Kidney (tissue), 14 donors: ENCODE data around the gene STK35. TPM values are rescaled to one million over a fixed set of nuclear protein-coding genes. Genes with fewer than 3 reads are reported as not detected.

Experiments
- DNase-seq, 5 donors: peaks; one replicate each; pipeline ENCODE4 v3.0.0-alpha.2; 2013 to 2020
- FAIRE-seq: peaks from 2 replicates; lab custom pipeline; 2012; peaks lifted over from hg19 to GRCh38; lab: Jason Lieb, UNC
- H3K27ac ChIP-seq, 2 donors: one replicate each; pipeline ENCODE4 v1.7.0; 2013; ENCODE audit warnings: low read depth in 2 of 2, low read length in 2 of 2, inconsistent platforms in 1 of 2
- H3K27me3 ChIP-seq: one replicate; pipeline ENCODE4 v1.7.1; 2013; ENCODE audit warnings: low read length, inconsistent platforms; ENCODE audit not compliant: control insufficient read depth, insufficient read depth
- H3K36me3 ChIP-seq, 3 donors: one replicate each; pipeline versions ENCODE4 v1.7.0 to v1.7.1; 2013; ENCODE audit warnings: low read length in 3 of 3, control low read depth in 1 of 3, inconsistent platforms in 1 of 3; ENCODE audit not compliant: insufficient read depth in 3 of 3, control insufficient read depth in 2 of 3
- H3K4me1 ChIP-seq, 3 donors: one replicate each; pipeline versions ENCODE4 v1.7.0 to v1.7.1; 2013; ENCODE audit warnings: low read length in 3 of 3, inconsistent platforms in 1 of 3, low read depth in 1 of 3; ENCODE audit not compliant: control insufficient read depth in 2 of 3, insufficient read depth in 2 of 3
- H3K4me3 ChIP-seq, 3 donors: one replicate each; pipeline versions ENCODE4 v1.7.0 to v1.8.1; 2013; ENCODE audit warnings: low read length in 3 of 3, control low read depth in 1 of 3, inconsistent platforms in 1 of 3
- H3K9ac ChIP-seq, 3 donors: one replicate each; pipeline versions ENCODE4 v1.7.0 to v1.7.1; 2013; ENCODE audit warnings: low read length in 3 of 3, control low read depth in 1 of 3, inconsistent platforms in 1 of 3
- H3K9me3 ChIP-seq, 3 donors: one replicate each; pipeline versions ENCODE4 v1.7.0 to v1.7.1; 2013; ENCODE audit warnings: low read length in 3 of 3, control low read depth in 1 of 3, inconsistent platforms in 1 of 3; ENCODE audit not compliant: control insufficient read depth in 2 of 3, insufficient read depth in 1 of 3
- intact Hi-C: fragments of 100-400 bp; cut with DNase I; formaldehyde crosslinking; loops from one replicate; pipeline ENCODE4 v1.11.1; 2022
- polyA plus RNA-seq: library from polyadenylated mRNA; stranded (reverse); fragments of 350-450 nt; fragmentation: Illumina TruSeq; extraction: RNeasy Lipid Tissue Mini Kit (QIAGEN cat#74804); gene quantifications from one replicate; pipeline ENCODE4 v1.2.3, GENCODE V29; 2014; ENCODE audit warnings: low read depth, low replicate concordance; ENCODE audit not compliant: insufficient read depth
- total RNA-seq: library from RNA; stranded (reverse); fragmentation: NEBNext Ultra II Directional; extraction: Animal tissue kit (Norgen Biotek cat#: 25700); gene quantifications from one replicate; pipeline ENCODE4 v1.2.1, GENCODE V29; 2021
- TF ChIP-seq, protein P1 (sequence below): IDR thresholded peaks from 3 replicates; pipeline ENCODE4 v1.5.1; 2012; ENCODE audit warnings: mild to moderate bottlenecking, moderate library complexity, borderline replicate concordance; ENCODE audit not compliant: insufficient read depth; ENCODE audit errors: extremely low read depth
- donor health status: control.
- donor health status: control.
- donor health status: control.
- donor health status: control.
- donor health status: control.
- donor health status: DM: yes; HTN: yes; CAD: no.
- donor health status: Normal renal cell carcinoma (clear cell type).

The STK35 gene
- total and polyA plus RNA-seq, 2 donors from 2014 or later, result 3.7 to 16.5 TPM

DNA sequence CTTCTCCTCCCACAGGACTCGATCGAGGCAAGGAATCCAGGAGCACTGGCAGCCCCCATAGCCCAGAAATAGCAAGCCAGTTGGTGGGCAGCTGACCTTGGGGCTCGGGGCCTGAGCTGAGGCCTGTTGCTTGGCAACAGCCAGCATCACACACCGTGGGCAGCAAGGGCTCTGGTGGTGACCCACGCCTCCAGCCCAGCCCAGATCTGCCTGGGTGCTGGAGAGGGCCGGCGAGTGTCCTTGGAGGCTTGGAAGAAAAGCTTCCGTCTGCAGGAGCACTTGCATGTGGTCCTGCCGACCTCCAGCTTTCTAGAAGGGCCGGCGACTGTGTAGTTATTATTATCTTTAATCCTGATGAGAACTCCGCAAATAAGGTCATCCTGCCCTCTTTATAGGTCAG, 67.3 kb downstream of the STK35 start:
- intact Hi-C loops, result no loop called here
- no peak overlapping the region for H3K9ac ChIP-seq

DNA sequence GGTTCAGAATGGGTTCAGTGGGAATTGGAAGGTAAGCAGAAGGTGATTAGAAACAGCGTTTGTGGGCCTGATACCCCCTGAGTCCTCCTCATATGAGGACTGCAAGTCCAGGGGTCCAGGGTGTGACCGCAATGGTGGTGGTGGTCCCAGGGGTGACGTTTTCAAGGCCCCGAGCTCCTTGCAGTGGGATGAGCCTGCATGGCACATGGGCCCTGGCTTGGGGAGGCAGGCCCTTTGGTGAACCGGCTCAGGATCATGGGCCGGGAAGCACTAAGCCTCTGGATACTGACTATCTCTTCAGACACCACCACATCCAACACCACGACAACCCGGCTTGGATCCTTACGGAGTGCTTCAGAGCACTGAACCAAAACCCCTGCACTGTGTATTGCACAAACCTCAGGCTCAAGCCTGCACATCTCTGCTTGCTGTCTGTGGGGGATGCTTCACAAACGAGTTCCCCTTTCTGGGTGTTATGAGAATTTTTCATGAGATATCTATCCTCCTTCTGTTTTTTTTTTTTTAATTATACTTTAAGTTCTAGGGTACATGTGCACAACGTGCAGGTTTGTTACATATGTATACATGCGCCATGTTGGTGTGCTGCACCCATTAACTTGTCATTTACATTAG, 67.9 kb downstream of the STK35 start:
- Histone ChIP-seq H3K9me3 (no peaks in the 10 kb centered on the region), H3K36me3 (no peaks in the 10 kb centered on the region), H3K9ac (no peak overlapping the region), H3K27ac (no peak overlapping the region), H3K4me3 (no peak overlapping the region), H3K27me3 (no peaks in the 10 kb centered on the region), H3K4me1 (no peaks in the 10 kb centered on the region)
- FAIRE-seq (no peak), DNase-seq (no peak)
- TF ChIP-seq, protein P1, sequence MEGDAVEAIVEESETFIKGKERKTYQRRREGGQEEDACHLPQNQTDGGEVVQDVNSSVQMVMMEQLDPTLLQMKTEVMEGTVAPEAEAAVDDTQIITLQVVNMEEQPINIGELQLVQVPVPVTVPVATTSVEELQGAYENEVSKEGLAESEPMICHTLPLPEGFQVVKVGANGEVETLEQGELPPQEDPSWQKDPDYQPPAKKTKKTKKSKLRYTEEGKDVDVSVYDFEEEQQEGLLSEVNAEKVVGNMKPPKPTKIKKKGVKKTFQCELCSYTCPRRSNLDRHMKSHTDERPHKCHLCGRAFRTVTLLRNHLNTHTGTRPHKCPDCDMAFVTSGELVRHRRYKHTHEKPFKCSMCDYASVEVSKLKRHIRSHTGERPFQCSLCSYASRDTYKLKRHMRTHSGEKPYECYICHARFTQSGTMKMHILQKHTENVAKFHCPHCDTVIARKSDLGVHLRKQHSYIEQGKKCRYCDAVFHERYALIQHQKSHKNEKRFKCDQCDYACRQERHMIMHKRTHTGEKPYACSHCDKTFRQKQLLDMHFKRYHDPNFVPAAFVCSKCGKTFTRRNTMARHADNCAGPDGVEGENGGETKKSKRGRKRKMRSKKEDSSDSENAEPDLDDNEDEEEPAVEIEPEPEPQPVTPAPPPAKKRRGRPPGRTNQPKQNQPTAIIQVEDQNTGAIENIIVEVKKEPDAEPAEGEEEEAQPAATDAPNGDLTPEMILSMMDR, result no peak
- intact Hi-C loops, result loop anchor here (5.0 to 10.0 kb wide), 2 partner anchors 85 to 202 kb away; no protein-coding TSS in a partner anchor

More for the DNA sequence above, 67.3 kb downstream of the STK35 start:
- no peak for DNase-seq
- Histone ChIP-seq H3K36me3 (no peaks in the 10 kb centered on the region), H3K9me3 (no peaks in the 10 kb centered on the region), H3K4me1 (no peaks in the 10 kb centered on the region), H3K4me3 (no peak overlapping the region), H3K27ac (no peak overlapping the region), H3K27me3 (no peaks in the 10 kb centered on the region)
- FAIRE-seq, result no peak
- TF ChIP-seq, protein P1, result no peak

- FAIRE-seq (no peak), DNase-seq (no peak)
- Histone ChIP-seq H3K27ac (no peak overlapping the region), H3K27me3 (no peaks in the 10 kb centered on the region), H3K36me3 (no peaks in the 10 kb centered on the region), H3K9me3 (no peaks in the 10 kb centered on the region), H3K4me1 (no peaks in the 10 kb centered on the region), H3K4me3 (no peak overlapping the region), H3K9ac (no peak overlapping the region)
- intact Hi-C loops, result loop anchor here (5.0 to 10.0 kb wide), 2 partner anchors 86 to 203 kb away; no protein-coding TSS in a partner anchor
- TF ChIP-seq, protein P1, result no peak
Observed at GRCh38 chr20:2170404-2170803, 68.8 kb downstream of the STK35 start.
